HepG2 (cell line): Measurements from ENCODE around the gene PET117. TPM values are rescaled to one million over a fixed set of nuclear protein-coding genes. Genes with fewer than 3 reads are reported as not detected.

Source experiments
- ARNT ChIP-seq: fragments of 450-650 bp; IDR thresholded peaks from 2 replicates; pipeline ENCODE4 v1.6.1; 2017
- ELF3 ChIP-seq: IDR thresholded peaks from 2 replicates; pipeline ENCODE4 v1.6.1; 2016; ENCODE audit warnings: missing genetic modification reagents, missing compliant biosample characterization
- HNRNPUL1 ChIP-seq: fragments of 200-400 bp; formaldehyde crosslinking; IDR thresholded peaks from 2 replicates; pipeline ENCODE4 v1.6.1; 2017; ENCODE audit warnings: low read depth, mild to moderate bottlenecking, low read length, moderate library complexity
- MNT ChIP-seq: fragments of 450-650 bp; IDR thresholded peaks from 2 replicates; pipeline ENCODE4 v1.6.1; 2016
- RXRB ChIP-seq: IDR thresholded peaks from 2 replicates; pipeline ENCODE4 v1.6.1; 2016; ENCODE audit warnings: borderline replicate concordance, missing genetic modification reagents, missing compliant biosample characterization
- SMAD9 ChIP-seq: sonication (generic); formaldehyde crosslinking; IDR thresholded peaks from 2 replicates; pipeline ENCODE4 v1.5.1; 2020; ENCODE audit warnings: mild to moderate bottlenecking, missing genetic modification reagents
- TIGD3 ChIP-seq: sonication (generic); formaldehyde crosslinking; IDR thresholded peaks from 2 replicates; pipeline ENCODE4 v1.5.1; 2020; ENCODE audit warnings: mild to moderate bottlenecking, missing genetic modification reagents, borderline replicate concordance
- ZBTB20 ChIP-seq: sonication (generic); formaldehyde crosslinking; IDR thresholded peaks from 2 replicates; pipeline ENCODE4 v1.8.1; 2023; ENCODE audit warnings: missing genetic modification reagents, low read depth, mild to moderate bottlenecking, borderline replicate concordance
- ZNF512 ChIP-seq: sonication (generic); formaldehyde crosslinking; IDR thresholded peaks from 2 replicates; pipeline ENCODE4 v1.4.0; 2020; ENCODE audit warnings: mild to moderate bottlenecking, missing genetic modification reagents
- ZNF710 ChIP-seq: sonication (generic); formaldehyde crosslinking; IDR thresholded peaks from 2 replicates; pipeline ENCODE4 v1.5.0; 2020; ENCODE audit warnings: mild to moderate bottlenecking, missing genetic modification reagents, borderline replicate concordance
- ZZZ3 ChIP-seq: sonication (generic); formaldehyde crosslinking; IDR thresholded peaks from 2 replicates; pipeline ENCODE4 v1.4.0; 2020; ENCODE audit warnings: missing genetic modification reagents, mild to moderate bottlenecking, borderline replicate concordance
- polyA plus RNA-seq, 8 experiments: library from polyadenylated mRNA; depleted of rRNA in 3 of 8; stranded (reverse) in 7 of 8; unstranded in 1 of 8; fragments of >200 nt; fragmentation: Illumina TruSeq in 4 of 8; extraction: Trizol in 4 of 8; gene quantifications; 2 replicates each; pipeline versions ENCODE4 v1.2.1 to v1.2.3, GENCODE V29; 2011 to 2016; ENCODE audit warnings: low read depth in 4 of 8, missing spikeins in 1 of 8, mixed read lengths in 1 of 8; ENCODE audit not compliant: insufficient read depth in 1 of 8
- total RNA-seq, 5 experiments: library from RNA; depleted of rRNA; stranded (reverse); fragments of >200 nt; fragmentation: Illumina TruSeq; extraction: Trizol; gene quantifications; 2 replicates each; pipeline ENCODE4 v1.2.3, GENCODE V29; 2016; ENCODE audit warnings: low read depth in 1 of 5

The PET117 gene
- total and polyA plus RNA-seq, 2 of the 13 experiments (the other 11 are each of a cell fraction or from before 2014, with no cell fraction given) = 22.2 to 48.2 TPM

GRCh38 chr20:18137412-18138265 lies at the start of gene PET117, which contains the start of gene KAT14 (continued):
- peak; percentile 88; the same call in 1 of the 2 replicates for TF ChIP-seq ZNF512
- no peak for TF ChIP-seq SMAD9 (CRISPR knock-in tag)
- no peak for TF ChIP-seq ARNT
- no peak for TF ChIP-seq TIGD3 (CRISPR knock-in tag)
- TF ChIP-seq ELF3 = peak; percentile 76
- TF ChIP-seq ZNF710 (CRISPR knock-in tag) = peak; percentile 97
- peak; percentile 85 for TF ChIP-seq HNRNPUL1
- peak; percentile 97 for TF ChIP-seq ZZZ3 (CRISPR knock-in tag)
- peak; percentile 80 for TF ChIP-seq MNT
- peak; percentile 91 for TF ChIP-seq ZBTB20 (CRISPR knock-in tag)
- peak; percentile 84 for TF ChIP-seq RXRB
